ENCODE results near the gene SCD5. TPM values are rescaled to one million over a fixed set of nuclear protein-coding genes. Genes with fewer than 3 reads are reported as not detected.

Gene SCD5
- total and polyA plus RNA-seq, 2 of the 4 experiments (the other 2 are of a cell fraction), result 12.4 to 13.5 TPM

GRCh38 chr4:82711158-82711785, 87.3 kb downstream of the SCD5 start:
- 95% methylated on average over 3 of the region's 7 CpGs; no CpG with 5 or more reads in 1 of the 2 experiments for WGBS, 2 experiments (ENCODE audit: extremely low coverage in 2 of 2, insufficient read length in 1 of 2)
- no peak overlapping the region for H3K18ac ChIP-seq (ENCODE audit: low read depth, low read length)
- no peaks in the 10 kb centered on the region for H3K27me3 ChIP-seq (ENCODE audit: control insufficient read depth, insufficient read depth, low read length)
- in situ Hi-C loops (cut with MboI; ENCODE audit: low sequenced_read_pairs), result no loop called here
- no TSS peak for BruUV-seq (replicated peaks)
- TF ChIP-seq USF2 (IDR thresholded peaks at IDR 0.05; ENCODE audit: low read depth, low read length) (no peak), NFE2L2 (IDR thresholded peaks at IDR 0.05; ENCODE audit: low read depth, low read length) (no peak)
- no peak overlapping the region for H2BK5ac ChIP-seq (ENCODE audit: low read depth, low read length, poor library complexity, severe bottlenecking)
- peaks cover 4% of the 10 kb centered on the region; the same call in 1 of the 2 replicates for H4K20me1 ChIP-seq (ENCODE audit: insufficient read depth, low read length)
- no peak overlapping the region for H4K8ac ChIP-seq (ENCODE audit: low read depth in 2 of 2, low read length in 2 of 2)
- ATAC-seq (ENCODE audit: low read depth) (no peak), DNase-seq (no peak)
- no peak overlapping the region for H4K91ac ChIP-seq (ENCODE audit: insufficient read depth, low read depth, low read length)
- H3K4me2 ChIP-seq (ENCODE audit: low read depth, low read length), result no peak overlapping the region
- no peak overlapping the region for H2AK5ac ChIP-seq (ENCODE audit: low read depth, low read length)
- no peak overlapping the region for H3K23ac ChIP-seq (ENCODE audit: low read depth, low read length)
- no peak overlapping the region for H2AFZ ChIP-seq (replicated peaks; ENCODE audit: low read length, poor library complexity)
- ChIA-PET POLR2A (ENCODE audit: unreplicated experiment) (no interaction called here), CTCF (no interaction called here)
- H3K27ac ChIP-seq (ENCODE audit: insufficient read depth, low read length), result no peak overlapping the region
- H3K4ac ChIP-seq (ENCODE audit: low read depth, low read length), result no peak overlapping the region
- no peak overlapping the region for H3K9ac ChIP-seq (ENCODE audit: low read depth, low read length)
- intact Hi-C loops (cut with micrococcal nuclease), result no loop called here
- H3K14ac ChIP-seq (replicated peaks; ENCODE audit: low read depth, low read length), result no peak overlapping the region
- H3K36me3 ChIP-seq (ENCODE audit: control insufficient read depth, insufficient read depth, low read length), result no peaks in the 10 kb centered on the region
- no peaks in the 10 kb centered on the region for H3K9me3 ChIP-seq (ENCODE audit: control insufficient read depth, insufficient read depth, low read length)
- H3K9me1 ChIP-seq (ENCODE audit: insufficient read depth, low read length), result no peaks in the 10 kb centered on the region
- no peak overlapping the region for H2BK120ac ChIP-seq (ENCODE audit: low read depth, low read length)
- H2BK20ac ChIP-seq (ENCODE audit: low read depth, low read length), result no peak overlapping the region
- no peak overlapping the region for H3K56ac ChIP-seq (ENCODE audit: extremely low read depth, insufficient read depth, low read length)
- peaks cover 3 to 11% of the 10 kb centered on the region in 2 experiments; a peak in 2 of 4 replicates for H3K79me1 ChIP-seq (ENCODE audit: low read depth in 1 of 2, low read length in 2 of 2)
- H3K4me3 ChIP-seq (ENCODE audit: insufficient read depth, low read depth, low read length), result no peak overlapping the region
- H2BK15ac ChIP-seq (ENCODE audit: low read depth, low read length), result no peak overlapping the region
- dilution Hi-C loops (cut with HindIII; ENCODE audit: low sequenced_read_pairs, unreplicated experiment), result no loop called here
- H3K4me1 ChIP-seq (ENCODE audit: control insufficient read depth, insufficient read depth, low read length), result 0 out of 2 replicates have a peak, but pooled peaks cover 5% of the 10 kb centered on the region
- H2AK9ac ChIP-seq (replicated peaks; ENCODE audit: low read depth, low read length, poor library complexity), result no peak overlapping the region
- H4K5ac ChIP-seq (ENCODE audit: low read depth, low read length), result no peak overlapping the region

All from IMR-90 (cell line).